MM.1S (cell line): Measurements from ENCODE around the gene SLC26A8.
"Not testable (repeated sequence)": the region's sequence is repeated elsewhere in the genome, so short reads cannot be mapped to it uniquely, and the experiment has no call there.

Experiments used
- DNase-seq: peaks from one replicate; pipeline ENCODE4 v3.0.0-alpha.2; 2015
- H2AFZ ChIP-seq: fragments of 300-600 bp; sonication (generic); 2 replicates; pipeline ENCODE4 v1.6.0; 2016; ENCODE audit warnings: antibody characterized with exemption, low read length
- H3F3A ChIP-seq: fragments of 300-600 bp; sonication (generic); 2 replicates; pipeline ENCODE4 v1.6.1; 2016; ENCODE audit warnings: mild to moderate bottlenecking, antibody characterized with exemption, low read length, moderate library complexity, mixed read lengths; ENCODE audit not compliant: insufficient read depth
- H3K27ac ChIP-seq: fragments of 300-600 bp; sonication (generic); 2 replicates; pipeline ENCODE4 v1.5.1; 2016; ENCODE audit warnings: mild to moderate bottlenecking, low read length
- H3K27me3 ChIP-seq: fragments of 300-600 bp; sonication (generic); replicated peaks from 2 replicates; pipeline ENCODE4 v1.6.0; 2016; ENCODE audit warnings: low read length; ENCODE audit not compliant: insufficient read depth
- H3K36me3 ChIP-seq: fragments of 300-600 bp; sonication (generic); replicated peaks from 2 replicates; pipeline ENCODE4 v1.6.1; 2016; ENCODE audit warnings: mild to moderate bottlenecking, low read length, mixed read lengths; ENCODE audit not compliant: insufficient read depth
- H3K4me1 ChIP-seq: fragments of 300-600 bp; sonication (generic); 2 replicates; pipeline ENCODE4 v1.6.1; 2016; ENCODE audit warnings: low read length, mixed read lengths
- H3K4me2 ChIP-seq: fragments of 300-600 bp; sonication (generic); 2 replicates; pipeline ENCODE4 v1.6.0; 2016; ENCODE audit warnings: low read depth, low read length
- H3K4me3 ChIP-seq: fragments of 300-600 bp; sonication (generic); 2 replicates; pipeline ENCODE4 v1.5.1; 2016; ENCODE audit warnings: low read length, mixed read lengths
- H3K79me2 ChIP-seq: fragments of 300-600 bp; sonication (generic); 2 replicates; pipeline ENCODE4 v1.6.1; 2016; ENCODE audit warnings: mixed run types, low read length, mixed read lengths
- H3K9ac ChIP-seq: fragments of 300-600 bp; sonication (generic); 2 replicates; pipeline ENCODE4 v1.6.1; 2016; ENCODE audit warnings: low read length, mixed read lengths
- H3K9me2 ChIP-seq: fragments of 300-600 bp; sonication (generic); replicated peaks from 2 replicates; pipeline ENCODE4 v1.6.1; 2016; ENCODE audit warnings: mild to moderate bottlenecking, low read length, mixed read lengths; ENCODE audit not compliant: insufficient read depth
- H3K9me3 ChIP-seq: fragments of 300-600 bp; sonication (generic); replicated peaks from 2 replicates; pipeline ENCODE4 v1.6.1; 2016; ENCODE audit warnings: mild to moderate bottlenecking, low read length, mixed read lengths; ENCODE audit not compliant: insufficient read depth
- H4K20me1 ChIP-seq: fragments of 300-600 bp; sonication (generic); 2 replicates; pipeline ENCODE4 v1.6.1; 2016; ENCODE audit warnings: mild to moderate bottlenecking, low read length, moderate library complexity, mixed read lengths; ENCODE audit not compliant: insufficient read depth
- EZH2 ChIP-seq: fragments of 300-600 bp; sonication (generic); optimal IDR thresholded peaks from 2 replicates; pipeline ENCODE3; 2017; ENCODE audit warnings: low read depth, mild to moderate bottlenecking, antibody characterized with exemption, low read length, mixed read lengths
- EZH2phosphoT487 ChIP-seq: fragments of 300-600 bp; sonication (generic); IDR thresholded peaks from 2 replicates; pipeline ENCODE4 v1.6.1; 2018; ENCODE audit warnings: antibody characterized with exemption, low read length
- TF ChIP-seq, protein P1 (sequence below): fragments of 300-600 bp; sonication (generic); IDR thresholded peaks from 2 replicates; pipeline ENCODE4 v1.5.1; 2016; ENCODE audit warnings: antibody characterized with exemption, low read length, mixed read lengths

The SLC26A8 gene

DNA sequence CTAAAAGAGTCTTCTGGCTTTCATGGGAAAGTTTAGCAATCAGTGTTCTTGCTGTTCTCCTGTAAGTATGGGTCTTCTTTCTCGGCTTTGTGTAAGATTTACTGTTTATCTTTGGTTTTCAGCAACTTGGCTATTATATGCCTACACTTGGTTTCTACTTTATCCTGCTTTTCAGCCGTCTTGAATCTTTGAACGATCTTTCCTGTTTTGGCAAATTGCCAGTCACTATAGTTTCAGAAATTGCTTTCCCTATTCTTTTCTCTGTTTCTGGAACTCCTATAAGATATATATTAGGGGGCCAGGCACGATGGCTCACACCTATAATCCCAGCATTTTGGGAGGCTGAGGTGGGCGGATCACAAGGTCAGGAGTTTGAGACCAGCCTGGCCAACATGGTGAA, 89.0 kb downstream of the SLC26A8 start:
- H3K4me2 ChIP-seq = no peak overlapping the region
- no peaks in the 10 kb centered on the region for H3K9me3 ChIP-seq
- H3K9me2 ChIP-seq = no peaks in the 10 kb centered on the region
- H3F3A ChIP-seq = no peaks in the 10 kb centered on the region
- H3K27me3 ChIP-seq = no peaks in the 10 kb centered on the region
- no peaks in the 10 kb centered on the region for H3K79me2 ChIP-seq
- H4K20me1 ChIP-seq = no peaks in the 10 kb centered on the region
- DNase-seq = no peak
- no peak overlapping the region for H2AFZ ChIP-seq
- no peaks in the 10 kb centered on the region for H3K4me1 ChIP-seq
- no peaks in the 10 kb centered on the region for H3K36me3 ChIP-seq
- TF ChIP-seq, protein P1, sequence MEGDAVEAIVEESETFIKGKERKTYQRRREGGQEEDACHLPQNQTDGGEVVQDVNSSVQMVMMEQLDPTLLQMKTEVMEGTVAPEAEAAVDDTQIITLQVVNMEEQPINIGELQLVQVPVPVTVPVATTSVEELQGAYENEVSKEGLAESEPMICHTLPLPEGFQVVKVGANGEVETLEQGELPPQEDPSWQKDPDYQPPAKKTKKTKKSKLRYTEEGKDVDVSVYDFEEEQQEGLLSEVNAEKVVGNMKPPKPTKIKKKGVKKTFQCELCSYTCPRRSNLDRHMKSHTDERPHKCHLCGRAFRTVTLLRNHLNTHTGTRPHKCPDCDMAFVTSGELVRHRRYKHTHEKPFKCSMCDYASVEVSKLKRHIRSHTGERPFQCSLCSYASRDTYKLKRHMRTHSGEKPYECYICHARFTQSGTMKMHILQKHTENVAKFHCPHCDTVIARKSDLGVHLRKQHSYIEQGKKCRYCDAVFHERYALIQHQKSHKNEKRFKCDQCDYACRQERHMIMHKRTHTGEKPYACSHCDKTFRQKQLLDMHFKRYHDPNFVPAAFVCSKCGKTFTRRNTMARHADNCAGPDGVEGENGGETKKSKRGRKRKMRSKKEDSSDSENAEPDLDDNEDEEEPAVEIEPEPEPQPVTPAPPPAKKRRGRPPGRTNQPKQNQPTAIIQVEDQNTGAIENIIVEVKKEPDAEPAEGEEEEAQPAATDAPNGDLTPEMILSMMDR = no peak
- TF ChIP-seq EZH2 (no peak), EZH2phosphoT487 (no peak)
- no peak overlapping the region for H3K4me3 ChIP-seq
- H3K27ac ChIP-seq = no peak overlapping the region
- H3K9ac ChIP-seq = no peak overlapping the region

DNA sequence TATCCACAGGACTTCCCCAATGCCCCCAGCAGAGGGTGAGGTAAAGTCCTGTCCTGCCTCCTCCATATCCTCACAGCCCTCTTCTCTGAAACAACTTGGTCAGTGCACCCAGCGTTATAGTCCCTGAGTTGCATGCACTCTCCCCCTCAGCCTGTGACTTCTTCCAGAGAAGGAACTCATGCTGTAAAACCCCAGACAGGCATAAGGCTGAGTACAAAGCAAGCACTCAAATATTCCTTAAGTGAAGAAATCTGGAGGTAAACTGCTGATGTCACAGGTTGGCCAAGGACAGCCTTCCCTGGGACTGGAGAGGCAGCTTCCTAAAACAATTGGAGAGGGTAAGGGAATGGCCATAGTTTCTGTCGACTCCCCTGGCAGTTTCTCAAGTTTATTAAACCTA, 90.6 kb downstream of the SLC26A8 start:
- Histone ChIP-seq H3K79me2 (no peaks in the 10 kb centered on the region), H3K9ac (no peak overlapping the region), H3K36me3 (no peaks in the 10 kb centered on the region), H2AFZ (no peak overlapping the region), H3K4me1 (no peaks in the 10 kb centered on the region), H3F3A (no peaks in the 10 kb centered on the region), H3K27me3 (no peaks in the 10 kb centered on the region), H3K4me2 (no peak overlapping the region), H3K27ac (no peak overlapping the region), H4K20me1 (no peaks in the 10 kb centered on the region), H3K9me2 (no peaks in the 10 kb centered on the region), H3K4me3 (no peak overlapping the region), H3K9me3 (no peaks in the 10 kb centered on the region)
- TF ChIP-seq EZH2 (no peak), EZH2phosphoT487 (no peak)
- TF ChIP-seq, protein P1 = no peak
- no peak for DNase-seq

DNA sequence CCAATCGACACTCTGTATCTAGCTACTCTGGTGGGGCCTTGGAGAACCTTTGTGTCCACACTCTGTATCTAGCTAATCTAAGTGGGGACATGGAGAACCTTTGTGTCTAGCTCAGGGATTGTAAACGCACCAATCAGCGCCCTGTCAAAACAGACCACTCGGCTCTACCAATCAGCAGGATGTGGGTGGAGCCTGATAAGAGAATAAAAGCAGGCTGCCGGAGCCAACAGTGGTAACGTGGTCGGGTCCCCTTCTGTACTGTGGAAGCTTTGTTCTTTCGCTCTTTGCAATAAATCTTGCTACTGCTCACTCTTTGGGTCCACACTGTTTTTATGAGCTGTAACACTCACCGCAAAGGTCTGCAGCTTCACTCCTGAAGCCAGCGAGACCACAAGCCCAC, 92.6 kb downstream of the SLC26A8 start:
- H3K4me3 ChIP-seq, H3K27ac ChIP-seq, H3K36me3 ChIP-seq, H4K20me1 ChIP-seq, H3K9ac ChIP-seq, DNase-seq, H2AFZ ChIP-seq, H3K79me2 ChIP-seq, H3K4me1 ChIP-seq, H3K4me2 ChIP-seq, H3K9me3 ChIP-seq, H3F3A ChIP-seq, H3K27me3 ChIP-seq, H3K9me2 ChIP-seq: not testable (repeated sequence)

DNA sequence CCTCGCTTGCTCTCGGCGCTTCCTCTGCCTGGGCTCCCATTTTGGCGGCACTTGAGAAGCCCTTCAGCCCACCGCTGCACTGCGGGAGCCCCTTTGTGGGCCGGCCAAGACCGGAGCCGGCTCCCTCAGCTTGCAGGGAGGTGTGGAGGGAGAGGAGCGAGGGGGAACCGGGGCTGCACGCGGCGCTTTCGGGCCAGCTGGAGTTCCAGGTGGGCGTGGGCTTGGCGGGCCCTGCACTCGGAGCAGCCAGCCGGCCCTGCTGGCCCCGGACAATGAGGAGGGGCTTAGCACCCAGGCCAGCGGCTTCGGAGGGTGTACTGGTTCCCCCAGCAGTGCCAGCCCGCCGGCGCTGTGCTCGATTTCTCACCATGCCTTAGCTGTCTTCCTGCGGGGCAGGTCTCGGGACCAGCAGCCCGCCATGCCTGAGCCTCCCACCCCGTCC, 93.3 kb downstream of the SLC26A8 start:
- Histone ChIP-seq H3K9me2 (no peaks in the 10 kb centered on the region), H3K4me3 (no peak overlapping the region), H3F3A (no peaks in the 10 kb centered on the region), H4K20me1 (no peaks in the 10 kb centered on the region), H3K9ac (no peak overlapping the region), H3K9me3 (no peaks in the 10 kb centered on the region), H3K27ac (no peak overlapping the region), H2AFZ (no peak overlapping the region), H3K27me3 (no peaks in the 10 kb centered on the region), H3K36me3 (no peaks in the 10 kb centered on the region), H3K79me2 (no peaks in the 10 kb centered on the region), H3K4me1 (no peaks in the 10 kb centered on the region), H3K4me2 (no peak overlapping the region)
- TF ChIP-seq, protein P1 = no peak
- TF ChIP-seq EZH2 (no peak), EZH2phosphoT487 (no peak)
- DNase-seq = no peak
